Immature natural killer cell (primary cell): ENCODE measurements around the gene TUB. TPM values are rescaled to one million over a fixed set of nuclear protein-coding genes. Genes with fewer than 3 reads are reported as not detected.

ENCODE experiments used
- DNase-seq, 3 donors: peaks; one replicate each; pipeline ENCODE4 v3.0.0; 2022; ENCODE audit warnings: mixed read lengths in 1 of 3
- H3K27ac Mint-ChIP-seq, 6 donors: one replicate each; pipeline ENCODE4 v1.8.0; 2020; ENCODE audit warnings: mixed read lengths in 6 of 6, mild to moderate bottlenecking in 5 of 6, inconsistent platforms in 4 of 6, moderate library complexity in 3 of 6
- H3K27me3 Mint-ChIP-seq, 3 donors: one replicate each; pipeline ENCODE4 v1.8.0; 2020 to 2021; ENCODE audit warnings: low read depth in 3 of 3, mild to moderate bottlenecking in 3 of 3, mixed read lengths in 3 of 3, moderate library complexity in 3 of 3, inconsistent platforms in 1 of 3
- H3K36me3 Mint-ChIP-seq, 3 donors: one replicate each; pipeline ENCODE4 v1.8.0; 2020; ENCODE audit warnings: mixed read lengths in 3 of 3, inconsistent platforms in 2 of 3, mild to moderate bottlenecking in 2 of 3
- H3K4me1 Mint-ChIP-seq, 2 donors: one replicate each; pipeline ENCODE4 v1.8.0; 2020; ENCODE audit warnings: inconsistent platforms in 2 of 2, mild to moderate bottlenecking in 2 of 2, mixed read lengths in 2 of 2, moderate library complexity in 1 of 2
- H3K4me3 Mint-ChIP-seq, 5 donors: one replicate each; pipeline ENCODE4 v1.8.0; 2020; ENCODE audit warnings: mild to moderate bottlenecking in 5 of 5, mixed read lengths in 5 of 5, inconsistent platforms in 3 of 5, moderate library complexity in 3 of 5
- H3K9me3 Mint-ChIP-seq, 6 donors: one replicate each; pipeline ENCODE4 v1.8.0; 2020; ENCODE audit warnings: mild to moderate bottlenecking in 6 of 6, mixed read lengths in 6 of 6, inconsistent platforms in 4 of 6, moderate library complexity in 3 of 6
- polyA plus RNA-seq, 3 donors: library from polyadenylated mRNA; unstranded; fragments of 300-500 nt; fragmentation: Illumina TruSeq; gene quantifications; one replicate each; pipeline ENCODE4 v1.2.3, GENCODE V29; 2021

Gene TUB
- polyA plus RNA-seq, 3 donors from 2014 or later, result not detected

GRCh38 chr11:8038811-8039529, 42.0 kb upstream of the TUB start:
- Mint-ChIP-seq H3K4me1 (no peaks in the 10 kb centered on the region), H3K9me3 (no peaks in the 10 kb centered on the region), H3K4me3 (no peak overlapping the region), H3K27ac (no peak overlapping the region), H3K36me3 (no peaks in the 10 kb centered on the region), H3K27me3 (peaks cover 2 to 7% (median 6%) of the 10 kb centered on the region in 3 donors)
- DNase-seq, result no peak

GRCh38 chr11:8039530-8040260, 41.3 kb upstream of the TUB start:
- Mint-ChIP-seq H3K4me1 (no peaks in the 10 kb centered on the region), H3K4me3 (no peak overlapping the region), H3K27me3 (peaks cover 2 to 7% (median 6%) of the 10 kb centered on the region in 3 donors), H3K9me3 (no peaks in the 10 kb centered on the region), H3K27ac (no peak overlapping the region), H3K36me3 (no peaks in the 10 kb centered on the region)
- DNase-seq, result no peak

- H3K4me1 Mint-ChIP-seq, result no peaks in the 10 kb centered on the region
- H3K9me3 Mint-ChIP-seq, result no peaks in the 10 kb centered on the region
Observed at GRCh38 chr11:8040261-8040920, 40.6 kb upstream of the TUB start.

GRCh38 chr11:8040921-8041285, 40.1 kb upstream of the TUB start:
- H3K4me1 Mint-ChIP-seq, result no peaks in the 10 kb centered on the region
- H3K4me3 Mint-ChIP-seq, result no peak overlapping the region
- no peaks in the 10 kb centered on the region for H3K36me3 Mint-ChIP-seq
- no peak overlapping the region for H3K27ac Mint-ChIP-seq
- no peak for DNase-seq
- peaks cover 2 to 9% (median 6%) of the 10 kb centered on the region in 3 donors for H3K27me3 Mint-ChIP-seq
- no peaks in the 10 kb centered on the region for H3K9me3 Mint-ChIP-seq

More at GRCh38 chr11:8040261-8040920, 40.6 kb upstream of the TUB start:
- no peak for DNase-seq
- Mint-ChIP-seq H3K36me3 (no peaks in the 10 kb centered on the region), H3K27me3 (peaks cover 2 to 9% (median 6%) of the 10 kb centered on the region in 3 donors), H3K4me3 (no peak overlapping the region), H3K27ac (no peak overlapping the region)

GRCh38 chr11:8041576-8041975, 39.4 kb upstream of the TUB start:
- no peak for DNase-seq
- H3K4me3 Mint-ChIP-seq, result no peak overlapping the region
- no peaks in the 10 kb centered on the region for H3K9me3 Mint-ChIP-seq
- no peaks in the 10 kb centered on the region for H3K4me1 Mint-ChIP-seq
- no peaks in the 10 kb centered on the region for H3K36me3 Mint-ChIP-seq
- H3K27ac Mint-ChIP-seq, result no peak overlapping the region
- peaks cover 6 to 9% (median 7%) of the 10 kb centered on the region in 3 donors for H3K27me3 Mint-ChIP-seq

GRCh38 chr11:8043756-8044155, 37.3 kb upstream of the TUB start:
- Mint-ChIP-seq H3K9me3 (no peaks in the 10 kb centered on the region), H3K4me3 (no peak overlapping the region), H3K4me1 (no peaks in the 10 kb centered on the region), H3K27me3 (peaks cover 6 to 11% (median 7%) of the 10 kb centered on the region in 3 donors), H3K36me3 (no peaks in the 10 kb centered on the region), H3K27ac (no peak overlapping the region)
- DNase-seq, result no peak

- Mint-ChIP-seq H3K9me3 (no peaks in the 10 kb centered on the region), H3K27me3 (peaks cover 6 to 11% (median 7%) of the 10 kb centered on the region in 3 donors), H3K36me3 (no peaks in the 10 kb centered on the region), H3K27ac (no peak overlapping the region), H3K4me1 (no peaks in the 10 kb centered on the region), H3K4me3 (no peak overlapping the region)
- DNase-seq, result no peak
Observed at GRCh38 chr11:8045839-8046238, 35.2 kb upstream of the TUB start.

- no peaks in the 10 kb centered on the region for H3K9me3 Mint-ChIP-seq
- no peaks in the 10 kb centered on the region for H3K36me3 Mint-ChIP-seq
- no peak overlapping the region for H3K27ac Mint-ChIP-seq
- no peaks in the 10 kb centered on the region for H3K4me1 Mint-ChIP-seq
- DNase-seq, result no peak
- no peak overlapping the region for H3K4me3 Mint-ChIP-seq
- peaks cover 0 to 6% (median 4%) of the 10 kb centered on the region in 3 donors for H3K27me3 Mint-ChIP-seq
Observed at GRCh38 chr11:8047382-8047781, 33.6 kb upstream of the TUB start.

GRCh38 chr11:8049084-8049483, 31.9 kb upstream of the TUB start:
- Mint-ChIP-seq H3K27ac (no peak overlapping the region), H3K9me3 (no peaks in the 10 kb centered on the region), H3K36me3 (no peaks in the 10 kb centered on the region), H3K4me3 (no peak overlapping the region), H3K4me1 (no peaks in the 10 kb centered on the region), H3K27me3 (peaks cover 0 to 4% (median 4%) of the 10 kb centered on the region in 3 donors)
- no peak for DNase-seq

- Mint-ChIP-seq H3K4me1 (no peaks in the 10 kb centered on the region), H3K9me3 (no peaks in the 10 kb centered on the region), H3K36me3 (no peaks in the 10 kb centered on the region), H3K4me3 (no peak overlapping the region), H3K27ac (no peak overlapping the region), H3K27me3 (peaks cover 0 to 2% (median 0%) of the 10 kb centered on the region in 3 donors)
- no peak for DNase-seq
Observed at GRCh38 chr11:8055091-8055835, 25.7 kb upstream of the TUB start.

- no peak for DNase-seq
Observed at GRCh38 chr11:8055836-8056526, 25.0 kb upstream of the TUB start.

GRCh38 chr11:8056810-8057463, 24.1 kb upstream of the TUB start:
- no peaks in the 10 kb centered on the region for H3K9me3 Mint-ChIP-seq
- no peak overlapping the region for H3K4me3 Mint-ChIP-seq
- peaks cover 0 to 3% (median 2%) of the 10 kb centered on the region in 3 donors for H3K27me3 Mint-ChIP-seq
- no peak for DNase-seq
- no peaks in the 10 kb centered on the region for H3K36me3 Mint-ChIP-seq
- H3K4me1 Mint-ChIP-seq, result no peaks in the 10 kb centered on the region
- no peak overlapping the region for H3K27ac Mint-ChIP-seq

More at GRCh38 chr11:8055836-8056526, 25.0 kb upstream of the TUB start:
- Mint-ChIP-seq H3K4me3 (no peak overlapping the region), H3K27me3 (peaks cover 0 to 2% (median 0%) of the 10 kb centered on the region in 3 donors), H3K27ac (no peak overlapping the region), H3K36me3 (no peaks in the 10 kb centered on the region), H3K4me1 (no peaks in the 10 kb centered on the region), H3K9me3 (no peaks in the 10 kb centered on the region)

GRCh38 chr11:8058216-8058615, 22.8 kb upstream of the TUB start:
- Mint-ChIP-seq H3K4me1 (no peaks in the 10 kb centered on the region), H3K4me3 (no peak overlapping the region), H3K36me3 (no peaks in the 10 kb centered on the region), H3K27me3 (peaks cover 0 to 3% (median 2%) of the 10 kb centered on the region in 3 donors), H3K9me3 (no peaks in the 10 kb centered on the region), H3K27ac (no peak overlapping the region)
- DNase-seq, result no peak
